T-helper 22 cell (primary cell): ENCODE measurements around the gene PCP2.

Experiments
- DNase-seq: peaks from one replicate; pipeline ENCODE4 v3.0.0-alpha.2; 2020; ENCODE audit warnings: low read depth

The PCP2 gene

GRCh38 chr19:7618771-7619510 lies 14.6 kb downstream of the PCP2 start:
- no peak for DNase-seq

GRCh38 chr19:7618348-7618747 lies 15.2 kb downstream of the PCP2 start:
- DNase-seq, result no peak

- DNase-seq, result no peak
These were observed 15.8 kb downstream of the PCP2 start for GRCh38 chr19:7617735-7618134.

- no peak for DNase-seq
These were observed 16.3 kb downstream of the PCP2 start for GRCh38 chr19:7617172-7617571.

GRCh38 chr19:7614859-7615741 lies 18.4 kb downstream of the PCP2 start:
- no peak for DNase-seq

GRCh38 chr19:7612282-7613274 lies 20.9 kb downstream of the PCP2 start:
- no peak for DNase-seq

- no peak for DNase-seq
These were observed 21.8 kb downstream of the PCP2 start for GRCh38 chr19:7611541-7612279.

- DNase-seq, result no peak
These were observed 22.9 kb downstream of the PCP2 start for GRCh38 chr19:7610491-7611240.

GRCh38 chr19:7607874-7608560 lies 25.5 kb downstream of the PCP2 start:
- DNase-seq, result no peak

- no peak for DNase-seq
These were observed 26.2 kb downstream of the PCP2 start for GRCh38 chr19:7607212-7607873.

- DNase-seq, result no peak
These were observed 27.2 kb downstream of the PCP2 start for GRCh38 chr19:7606289-7606688.

- no peak for DNase-seq
These were observed 27.9 kb downstream of the PCP2 start for GRCh38 chr19:7605490-7606222.

- no peak for DNase-seq
These were observed 29.6 kb downstream of the PCP2 start for GRCh38 chr19:7603919-7604318.

- DNase-seq, result no peak
These were observed 30.5 kb downstream of the PCP2 start for GRCh38 chr19:7602935-7603497.

- DNase-seq, result no peak
These were observed 31.1 kb downstream of the PCP2 start for GRCh38 chr19:7602240-7602934.

GRCh38 chr19:7600721-7601120 lies 32.8 kb downstream of the PCP2 start:
- DNase-seq, result no peak

- DNase-seq, result no peak
These were observed 35.3 kb downstream of the PCP2 start for GRCh38 chr19:7598180-7598579.

- DNase-seq, result no peak
These were observed 35.8 kb downstream of the PCP2 start for GRCh38 chr19:7597689-7598088.
